H1 (cell line): ENCODE results near the gene RALY. TPM values are rescaled to one million over a fixed set of nuclear protein-coding genes. Genes with fewer than 3 reads are reported as not detected.

Experiments used
- CTCF ChIA-PET: fragments of 300-600 bp; sonication (Branson Sonifier 250); formaldehyde crosslinking; loops from one replicate; lab custom pipeline; 2021; ENCODE audit not compliant: partially characterized antibody; lab: Charles Lee
- POLR2A ChIA-PET: fragments of 300-600 bp; sonication (Branson Sonifier 250); formaldehyde crosslinking; loops from one replicate; lab custom pipeline; 2021; ENCODE audit warnings: inconsistent platforms; ENCODE audit not compliant: partially characterized antibody; lab: Charles Lee
- DNase-seq, 2 experiments: peaks; one replicate each; pipeline versions ENCODE4 v3.0.0 to v3.0.0-alpha.2; 2010 to 2022; ENCODE audit warnings: low spot score in 2 of 2, low read depth in 1 of 2, mixed read lengths in 1 of 2
- FAIRE-seq: peaks from 2 replicates; lab custom pipeline; 2011; peaks lifted over from hg19 to GRCh38; lab: Jason Lieb, UNC
- H2AFZ ChIP-seq: 2 replicates; pipeline ENCODE4 v1.8.1; 2012; ENCODE audit warnings: low read length, inconsistent platforms
- H2AK5ac ChIP-seq: 2 replicates; pipeline ENCODE4 v1.6.1; 2013; ENCODE audit warnings: low read depth, low read length
- H2BK120ac ChIP-seq: replicated peaks from 2 replicates; pipeline ENCODE3; 2013; ENCODE audit warnings: low read depth, low read length, inconsistent platforms
- H2BK12ac ChIP-seq: 2 replicates; pipeline ENCODE4 v1.6.1; 2013; ENCODE audit warnings: low read depth, low read length
- H2BK15ac ChIP-seq: 2 replicates; pipeline ENCODE4 v1.6.1; 2013; ENCODE audit warnings: low read length
- H2BK20ac ChIP-seq: 2 replicates; pipeline ENCODE4 v1.6.1; 2013; ENCODE audit warnings: low read length
- H2BK5ac ChIP-seq: 2 replicates; pipeline ENCODE4 v1.6.1; 2013; ENCODE audit warnings: low read depth, low read length
- H3K14ac ChIP-seq: 2 replicates; pipeline ENCODE4 v1.6.1; 2013; ENCODE audit warnings: inconsistent platforms; ENCODE audit not compliant: insufficient read length
- H3K18ac ChIP-seq: 2 replicates; pipeline ENCODE4 v1.6.1; 2013; ENCODE audit warnings: low read length; ENCODE audit errors: extremely low read depth
- H3K23ac ChIP-seq: 2 replicates; pipeline ENCODE4 v1.6.1; 2013; ENCODE audit warnings: inconsistent platforms; ENCODE audit not compliant: insufficient read length
- H3K23me2 ChIP-seq: 2 replicates; pipeline ENCODE4 v1.6.1; 2013; ENCODE audit warnings: low read depth, low read length
- H3K27ac ChIP-seq: 2 replicates; pipeline ENCODE4 v1.6.1; 2011; ENCODE audit warnings: low read depth, low read length, inconsistent platforms
- H3K27me3 ChIP-seq, 4 experiments: replicated peaks in 1 of 4; 1 replicate in 1 of 4; 2 replicates in 3 of 4; pipeline versions ENCODE4 v1.6.1 to v1.8.1; 2011 to 2013; ENCODE audit warnings: low read length in 3 of 4, mild to moderate bottlenecking in 3 of 4, inconsistent platforms in 2 of 4, mixed read lengths in 2 of 4, moderate library complexity in 1 of 4; ENCODE audit not compliant: control insufficient read depth in 3 of 4, insufficient read depth in 3 of 4; ENCODE audit errors: extremely low read depth in 1 of 4
- H3K36me3 ChIP-seq, 4 experiments: 2 replicates each; pipeline versions ENCODE4 v1.6.1 to v1.8.1; 2011 to 2013; ENCODE audit warnings: mild to moderate bottlenecking in 4 of 4, low read length in 3 of 4, moderate library complexity in 2 of 4, control low read depth in 1 of 4, inconsistent platforms in 1 of 4; ENCODE audit not compliant: insufficient read depth in 4 of 4, control insufficient read depth in 2 of 4
- H3K4ac ChIP-seq: replicated peaks from 2 replicates; pipeline ENCODE3; 2013; ENCODE audit warnings: low read length, low read depth, mixed read lengths, inconsistent platforms; ENCODE audit not compliant: insufficient read length
- H3K4me1 ChIP-seq, 4 experiments: replicated peaks in 1 of 4; 1 replicate in 1 of 4; 2 replicates in 3 of 4; pipeline versions ENCODE4 v1.6.1 to v1.8.1; 2011 to 2013; ENCODE audit warnings: low read length in 3 of 4, inconsistent platforms in 2 of 4, mixed read lengths in 1 of 4; ENCODE audit not compliant: insufficient read depth in 4 of 4, control insufficient read depth in 3 of 4
- H3K4me2 ChIP-seq, 2 experiments: 2 replicates each; pipeline versions ENCODE4 v1.6.1 to v1.8.1; 2011 to 2013; ENCODE audit warnings: low read depth in 2 of 2, low read length in 2 of 2, control low read depth in 1 of 2, inconsistent platforms in 1 of 2, mild to moderate bottlenecking in 1 of 2; ENCODE audit not compliant: insufficient read depth in 1 of 2
- H3K4me3 ChIP-seq, 4 experiments: fragments of 200-600, 300-600 bp in 1 of 4; sonication (generic), shearing (Covaris generic), sonication (Bioruptor Twin) in 1 of 4; 2 replicates each; pipeline versions ENCODE4 v1.5.1 to v1.8.1; 2011 to 2016; ENCODE audit warnings: low read length in 4 of 4, low read depth in 3 of 4, control low read depth in 2 of 4, inconsistent platforms in 2 of 4, mild to moderate bottlenecking in 2 of 4, mixed read lengths in 1 of 4, moderate library complexity in 1 of 4; ENCODE audit not compliant: insufficient read depth in 2 of 4; ENCODE audit errors: extremely low read depth in 1 of 4
- H3K56ac ChIP-seq: replicated peaks from 2 replicates; pipeline ENCODE3; 2013; ENCODE audit warnings: low read depth, mild to moderate bottlenecking, mixed read lengths, low read length, inconsistent platforms; ENCODE audit not compliant: insufficient read length
- H3K79me1 ChIP-seq: 2 replicates; pipeline ENCODE4 v1.6.1; 2013; ENCODE audit warnings: low read depth, low read length, control low read depth
- H3K79me2 ChIP-seq, 2 experiments: 2 replicates each; pipeline versions ENCODE4 v1.6.1 to v1.8.1; 2012 to 2013; ENCODE audit warnings: low read length in 2 of 2, mild to moderate bottlenecking in 2 of 2, inconsistent platforms in 1 of 2; ENCODE audit not compliant: insufficient read depth in 2 of 2, control insufficient read depth in 1 of 2
- H3K9ac ChIP-seq, 4 experiments: replicated peaks in 1 of 4; 1 replicate in 1 of 4; 2 replicates in 3 of 4; pipeline versions ENCODE4 v1.6.1 to v1.8.1; 2011 to 2013; ENCODE audit warnings: low read depth in 3 of 4, low read length in 3 of 4, control low read depth in 2 of 4, mild to moderate bottlenecking in 2 of 4, moderate library complexity in 2 of 4, inconsistent platforms in 1 of 4; ENCODE audit errors: extremely low read depth in 1 of 4
- H3K9me3 ChIP-seq, 2 experiments: 2 replicates each; pipeline versions ENCODE4 v1.6.1 to v1.8.1; 2012 to 2013; ENCODE audit warnings: mild to moderate bottlenecking in 2 of 2, moderate library complexity in 2 of 2, control low read depth in 1 of 2, inconsistent platforms in 1 of 2, low read depth in 1 of 2, low read length in 1 of 2, mixed read lengths in 1 of 2; ENCODE audit not compliant: insufficient read depth in 2 of 2
- H4K20me1 ChIP-seq, 2 experiments: replicated peaks in 1 of 2; 2 replicates each; pipeline versions ENCODE3 to v1.8.1; 2011 to 2013; ENCODE audit warnings: inconsistent platforms in 2 of 2, low read length in 2 of 2, mild to moderate bottlenecking in 1 of 2; ENCODE audit not compliant: insufficient read depth in 2 of 2, control insufficient read depth in 1 of 2
- H4K5ac ChIP-seq: 2 replicates; pipeline ENCODE4 v1.6.1; 2013; ENCODE audit warnings: low read length, low read depth, mixed read lengths, inconsistent platforms; ENCODE audit not compliant: insufficient read length
- H4K8ac ChIP-seq: 2 replicates; pipeline ENCODE4 v1.8.0; 2013; ENCODE audit warnings: mild to moderate bottlenecking, moderate library complexity, low read length, inconsistent platforms; ENCODE audit not compliant: insufficient read depth; ENCODE audit errors: extremely low read depth
- H4K91ac ChIP-seq: replicated peaks from 2 replicates; pipeline ENCODE3; 2013; ENCODE audit warnings: low read length, mixed read lengths, inconsistent platforms; ENCODE audit not compliant: insufficient read length
- POLR2A ChIP-seq, 2 experiments: IDR thresholded peaks; 1 replicate in 1 of 2; 2 replicates in 1 of 2; pipeline ENCODE4 v1.6.1; 2011; ENCODE audit warnings: low read depth in 2 of 2, low read length in 2 of 2, mild to moderate bottlenecking in 2 of 2; ENCODE audit errors: control extremely low read depth in 1 of 2
- RAD21 ChIP-seq, 2 experiments: IDR thresholded peaks in 1 of 2; conservative IDR thresholded peaks in 1 of 2; 2 replicates each; pipeline ENCODE4 v1.6.1; 2011; ENCODE audit warnings: low read depth in 2 of 2, low read length in 2 of 2, improper control_type of control experiment in 1 of 2, inconsistent platforms in 1 of 2, mild to moderate bottlenecking in 1 of 2, moderate library complexity in 1 of 2
- SIRT6 ChIP-seq: IDR thresholded peaks from one replicate; pipeline ENCODE4 v1.7.1; 2012; ENCODE audit warnings: low read length, inconsistent platforms
- WGBS, 2 experiments: shearing (Covaris generic) in 1 of 2; methylation state at CpG; one replicate each; pipeline versions ENCODE4 v1.1.6 to v1.1.7; 2013 to 2015; ENCODE audit warnings: low lambda C conversion rate in 2 of 2, mixed read lengths in 2 of 2, inconsistent platforms in 1 of 2, low coverage in 1 of 2, missing lambda C conversion rate in 1 of 2; ENCODE audit not compliant: insufficient replicate concordance in 2 of 2, insufficient coverage in 1 of 2, insufficient read length in 1 of 2; ENCODE audit errors: extremely low coverage in 1 of 2, missing lambda C conversion rate in 1 of 2; 5-methylcytosine and 5-hydroxymethylcytosine counted together
- polyA plus RNA-seq, 7 experiments: library from polyadenylated mRNA; depleted of rRNA in 3 of 7; stranded (reverse) in 5 of 7; unstranded in 2 of 7; fragments of >200 nt in 5 of 7; fragments of 200-250 nt in 2 of 7; gene quantifications; 1 replicate in 5 of 7; 2 replicates in 1 of 7; 4 replicates in 1 of 7; pipeline versions ENCODE4 v1.2.1 to v1.2.3, GENCODE V29; 2011 to 2013; ENCODE audit warnings: missing spikeins in 2 of 7, mixed read lengths in 2 of 7
- total RNA-seq: library from RNA; stranded (reverse); fragmentation: NEBNext Ultra II Directional; extraction: Animal tissue kit (Norgen Biotek cat#: 25700); gene quantifications from 2 replicates; pipeline ENCODE4 v1.2.1, GENCODE V29; 2021

RALY gene
- total and polyA plus RNA-seq, 2 of the 8 experiments (the other 6 are each of a cell fraction or from before 2014, with no cell fraction given) = 133 to 148 TPM

- Histone ChIP-seq H2BK15ac (no peak overlapping the region), H3K9ac (no peak overlapping the region), H3K27ac (no peak overlapping the region), H3K18ac (no peak overlapping the region), H3K36me3 (peaks cover 16 to 80% (median 56%) of the 10 kb centered on the region in 4 experiments), H4K20me1 (peaks cover 17 to 27% of the 10 kb centered on the region in 2 experiments), H3K9me3 (no peaks in the 10 kb centered on the region)
- CTCF ChIA-PET = no interaction called here
- DNase-seq = no peak
- 97% methylated on average over 5 of the region's 5 CpGs; no CpG with 5 or more reads in 1 of the 2 experiments for WGBS, 2 experiments
- TF ChIP-seq POLR2A (IDR thresholded peaks at IDR 0.05; ENCODE audit: control extremely low read depth in 1 of 2, low read depth in 2 of 2, low read length in 2 of 2) = peak in 1 of 2 experiments; percentile 36; a peak in 1 of 3 replicates
- no peak for TF ChIP-seq SIRT6
- no peak for TF ChIP-seq RAD21 (IDR thresholded peaks at IDR 0.05 in 1 of 2, conservative IDR thresholded peaks at IDR 0.05 in 1 of 2; ENCODE audit: low read depth in 2 of 2, low read length in 2 of 2)
- TF ChIP-seq, all 59 proteins: peak for 1
- no peaks in the 10 kb centered on the region for H3K79me1 ChIP-seq
- H3K4ac ChIP-seq = no peak overlapping the region
- POLR2A ChIA-PET = interaction anchor here (1.2 to 14.0 kb wide), 6 partner anchors 12 to 254 kb away, joined by 4 to 236 read pairs (median 12); partner anchors contain the start of gene EIF2S2
- H3K4me1 ChIP-seq = no peaks in the 10 kb centered on the region
- no peaks in the 10 kb centered on the region for H3K27me3 ChIP-seq
- H2BK5ac ChIP-seq = no peak overlapping the region
- H3K4me3 ChIP-seq = no peak overlapping the region
- H3K4me2 ChIP-seq = no peak overlapping the region
- H4K8ac ChIP-seq = no peak overlapping the region
- no peaks in the 10 kb centered on the region; a peak in 1 of 4 replicates for H3K79me2 ChIP-seq
- H2BK12ac ChIP-seq = no peak overlapping the region
- no peak overlapping the region for H2BK120ac ChIP-seq
- no peak for FAIRE-seq
- no peak overlapping the region for H4K5ac ChIP-seq
- no peak overlapping the region for H2AFZ ChIP-seq
- no peak overlapping the region for H4K91ac ChIP-seq
- no peaks in the 10 kb centered on the region for H3K23me2 ChIP-seq
- no peak overlapping the region for H2BK20ac ChIP-seq
- H3K14ac ChIP-seq = no peak overlapping the region
- H3K56ac ChIP-seq = no peak overlapping the region
- no peak overlapping the region for H2AK5ac ChIP-seq
- H3K23ac ChIP-seq = no peak overlapping the region
Observed at GRCh38 chr20:34089175-34089479, 95.4 kb downstream of the RALY start.
